HG03175 (cell line): ENCODE data around the gene ZNF513.

Source experiments
- ATAC-seq: cut with Tn5 transposase; IDR thresholded peaks from one replicate; pipeline ENCODE4 v1.9.1; 2021; ENCODE audit warnings: mild to moderate bottlenecking, moderate library complexity; ENCODE audit not compliant: unreplicated experiment

The ZNF513 gene

DNA sequence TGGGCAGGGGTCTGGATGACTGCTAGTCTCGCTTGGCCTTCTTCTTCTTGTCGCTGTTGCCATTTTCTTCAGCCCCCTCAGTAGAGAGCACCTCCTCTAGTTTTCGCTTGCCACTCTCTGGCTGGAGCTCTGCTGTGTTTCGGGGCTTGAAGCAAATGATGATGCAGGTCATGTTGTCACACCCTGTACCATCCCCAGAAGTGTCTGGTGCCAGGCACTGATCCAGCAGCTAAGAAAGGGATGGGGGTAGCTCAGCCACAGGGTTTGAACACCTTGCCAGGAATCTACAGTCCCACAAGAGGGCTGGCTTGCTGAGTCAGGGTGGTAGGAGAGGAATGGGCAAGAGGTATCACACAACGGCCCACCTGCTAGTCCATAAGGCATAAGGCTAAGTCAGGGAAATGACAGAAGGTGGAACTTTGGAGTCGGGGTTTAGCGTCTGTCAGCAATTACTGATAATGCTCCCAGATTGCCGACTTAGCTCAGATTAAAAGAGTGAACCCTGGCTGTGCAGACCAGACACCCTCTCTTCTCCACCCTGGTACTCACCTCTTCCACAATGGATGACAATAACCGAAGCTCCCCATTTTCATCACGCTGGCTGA lies 1.1 kb upstream of the ZNF513 start:
- ATAC-seq = no peak

DNA sequence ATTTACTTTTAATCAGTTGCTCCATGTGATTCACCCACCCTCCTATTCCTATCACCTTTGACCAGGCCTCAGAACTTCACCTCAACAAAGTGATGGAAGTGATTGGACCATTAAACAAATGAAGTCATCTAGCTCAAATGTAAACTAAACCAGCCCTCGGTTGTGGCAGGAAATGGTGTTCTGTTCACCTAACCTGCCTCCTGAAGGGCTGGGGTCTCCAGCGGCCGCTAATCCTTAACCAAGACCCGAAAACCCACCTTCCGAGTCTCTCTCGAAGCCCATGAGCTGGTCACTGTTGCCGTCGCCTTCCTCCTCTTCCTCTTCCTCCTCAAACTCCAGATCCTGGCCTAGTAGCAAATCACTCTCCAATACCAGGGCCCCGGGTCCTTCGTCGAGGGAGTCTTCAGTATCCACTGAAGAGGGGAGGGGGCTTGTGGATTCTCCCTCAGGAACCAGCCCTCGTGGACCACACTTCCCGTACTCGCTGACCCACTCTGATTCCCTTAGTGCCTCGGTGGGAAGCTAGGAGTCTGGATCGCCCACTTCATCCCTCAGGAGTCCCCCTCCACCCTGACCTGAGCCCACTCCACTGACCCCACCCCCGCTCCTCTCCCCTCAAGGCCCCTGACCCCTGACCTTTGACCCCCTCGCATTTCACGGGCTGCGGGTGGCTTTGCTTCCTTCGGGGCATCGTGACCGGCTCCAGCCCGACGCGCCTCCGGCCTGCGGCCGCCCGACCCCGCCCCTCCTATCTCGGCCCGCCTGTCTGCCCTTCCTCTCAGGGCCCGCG lies 503 bp downstream of the ZNF513 start:
- peak; percentile 43 for ATAC-seq

DNA sequence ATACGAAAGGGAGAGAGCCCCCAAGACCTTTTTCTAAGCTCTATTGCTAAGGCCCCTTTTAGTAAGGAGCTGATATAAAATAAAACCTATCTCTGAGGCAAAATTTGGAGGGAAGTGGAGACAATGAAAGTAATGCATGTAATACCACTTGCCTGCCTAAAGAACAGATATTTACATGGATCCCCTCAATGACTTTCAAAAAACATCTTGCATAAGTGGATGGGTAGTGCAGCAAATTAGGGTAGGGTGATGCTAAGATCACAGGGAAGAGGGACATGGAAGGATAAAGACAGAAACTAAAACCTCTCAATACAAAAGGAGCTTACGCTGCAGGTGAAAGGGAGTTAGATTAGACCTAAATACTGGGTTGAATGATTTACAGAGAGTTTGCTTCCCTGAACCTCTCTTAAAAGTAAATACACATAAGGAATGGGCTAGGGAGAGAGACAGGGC lies 1.1 kb downstream of the ZNF513 start:
- no peak for ATAC-seq

DNA sequence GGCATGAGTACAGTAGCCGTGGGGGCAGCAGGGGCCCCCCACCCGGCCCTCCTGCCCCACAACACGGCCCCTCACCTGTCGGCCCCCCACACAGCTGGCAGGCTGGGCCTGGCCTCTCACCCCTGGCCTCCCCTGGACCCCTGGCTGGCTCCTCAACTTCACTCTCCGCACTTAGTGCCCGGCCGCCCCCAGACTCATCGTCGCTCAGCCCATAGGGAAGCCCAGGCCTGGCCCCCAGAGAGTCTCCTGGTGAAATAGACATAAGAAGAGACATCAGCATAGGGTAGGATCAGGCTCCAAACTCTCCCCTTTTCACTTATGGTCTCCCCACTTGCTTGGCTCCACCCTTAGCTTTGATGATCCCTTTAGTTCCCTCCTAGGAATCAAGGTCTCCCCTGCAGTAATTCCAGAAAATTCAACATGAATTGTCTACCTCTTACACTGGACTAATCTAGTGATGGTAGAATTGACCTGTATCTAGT lies 1.7 kb downstream of the ZNF513 start:
- ATAC-seq = no peak

DNA sequence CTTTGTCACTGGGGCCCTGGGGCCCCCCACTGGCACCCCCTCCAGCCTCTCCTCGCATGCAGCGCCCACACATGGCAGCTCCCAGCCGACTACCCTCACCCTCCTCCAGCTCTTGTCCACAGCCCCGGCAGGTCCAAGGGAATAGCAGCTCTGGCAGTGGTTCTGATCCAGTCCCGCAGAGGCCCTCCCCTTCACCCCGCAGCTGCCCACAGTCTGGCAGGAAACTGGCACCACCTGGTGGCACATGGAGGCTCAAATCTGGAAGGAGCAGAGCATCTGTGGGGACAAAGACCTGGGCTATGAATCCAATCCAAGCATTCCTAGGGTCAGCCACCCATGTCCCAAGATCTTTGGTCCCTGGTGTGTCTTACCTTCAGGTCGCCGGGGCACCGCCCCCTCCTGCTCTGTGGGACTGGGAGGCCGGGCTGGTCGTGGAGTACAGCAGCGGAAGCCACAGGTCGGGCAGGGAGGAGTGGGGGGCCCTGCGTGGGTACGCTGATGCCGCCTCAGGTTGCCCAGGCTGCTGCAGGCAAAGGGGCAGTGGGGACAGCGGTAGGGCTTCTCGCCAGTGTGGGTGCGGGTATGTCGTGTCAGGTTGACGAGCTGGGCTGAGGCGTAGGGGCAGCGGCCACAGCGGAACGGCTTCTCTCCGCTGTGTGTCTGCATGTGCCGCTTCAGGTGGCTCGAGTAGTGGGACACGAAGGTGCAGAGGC lies 2.3 kb downstream of the ZNF513 start:
- ATAC-seq = no peak

DNA sequence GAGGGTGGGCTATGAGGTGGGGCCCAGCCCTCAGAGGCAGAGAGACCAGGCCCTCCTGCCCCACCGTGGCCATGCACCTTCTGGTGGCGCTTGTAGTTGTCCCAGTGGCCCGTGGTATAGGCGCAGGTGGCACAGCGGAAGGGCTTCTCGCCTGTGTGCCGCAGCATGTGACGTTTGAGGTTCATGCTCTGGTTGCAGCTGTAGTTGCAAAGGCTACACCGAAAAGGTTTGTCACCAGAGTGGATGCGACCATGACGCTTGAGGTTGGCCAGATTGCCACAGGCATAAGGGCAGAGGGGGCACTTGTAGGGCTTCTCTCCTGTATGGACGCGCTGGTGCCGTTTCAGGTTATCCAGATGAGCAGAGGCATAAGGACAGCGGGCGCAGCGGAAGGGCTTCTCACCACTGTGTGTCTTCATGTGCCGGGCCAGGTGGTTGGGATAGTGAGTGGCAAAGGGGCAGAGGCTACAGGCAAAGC lies 2.9 kb downstream of the ZNF513 start:
- no peak for ATAC-seq

DNA sequence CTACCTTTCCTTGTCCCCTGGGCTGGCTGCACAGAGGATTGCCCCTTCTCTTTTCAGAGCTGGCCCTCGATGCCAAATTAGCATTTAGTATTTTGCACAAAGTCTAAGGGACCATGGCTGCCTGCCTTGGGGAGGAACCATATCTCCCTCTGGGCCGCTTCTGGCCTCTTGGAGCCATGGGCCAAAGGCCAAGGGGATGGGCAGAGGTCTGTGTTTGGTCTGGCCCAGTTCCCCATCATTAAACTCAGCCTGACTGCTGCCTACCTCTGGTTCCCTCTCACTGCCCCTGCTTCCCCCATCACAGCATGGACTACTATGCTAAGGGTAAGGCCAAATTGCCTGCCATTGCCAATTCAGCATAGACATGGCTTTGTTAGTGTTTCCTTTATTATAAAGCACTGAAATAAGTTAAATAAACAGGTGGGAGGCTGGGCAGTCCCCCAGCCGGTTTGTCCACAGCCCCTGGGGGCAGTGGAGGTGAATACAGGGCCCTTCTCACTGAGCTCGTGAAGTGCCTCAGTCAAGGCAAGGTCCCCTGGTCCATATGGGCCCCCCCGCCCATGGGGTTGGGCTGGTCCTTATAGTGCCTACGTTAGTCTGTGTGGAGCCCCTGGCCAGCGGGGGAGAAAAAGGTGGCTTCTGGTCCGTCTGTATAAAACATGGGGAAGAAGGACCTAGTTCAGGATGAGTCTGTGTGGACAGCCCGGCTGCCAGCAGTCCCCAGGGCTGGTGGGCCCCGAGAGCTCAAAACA lies 3.5 kb downstream of the ZNF513 start:
- ATAC-seq = no peak

DNA sequence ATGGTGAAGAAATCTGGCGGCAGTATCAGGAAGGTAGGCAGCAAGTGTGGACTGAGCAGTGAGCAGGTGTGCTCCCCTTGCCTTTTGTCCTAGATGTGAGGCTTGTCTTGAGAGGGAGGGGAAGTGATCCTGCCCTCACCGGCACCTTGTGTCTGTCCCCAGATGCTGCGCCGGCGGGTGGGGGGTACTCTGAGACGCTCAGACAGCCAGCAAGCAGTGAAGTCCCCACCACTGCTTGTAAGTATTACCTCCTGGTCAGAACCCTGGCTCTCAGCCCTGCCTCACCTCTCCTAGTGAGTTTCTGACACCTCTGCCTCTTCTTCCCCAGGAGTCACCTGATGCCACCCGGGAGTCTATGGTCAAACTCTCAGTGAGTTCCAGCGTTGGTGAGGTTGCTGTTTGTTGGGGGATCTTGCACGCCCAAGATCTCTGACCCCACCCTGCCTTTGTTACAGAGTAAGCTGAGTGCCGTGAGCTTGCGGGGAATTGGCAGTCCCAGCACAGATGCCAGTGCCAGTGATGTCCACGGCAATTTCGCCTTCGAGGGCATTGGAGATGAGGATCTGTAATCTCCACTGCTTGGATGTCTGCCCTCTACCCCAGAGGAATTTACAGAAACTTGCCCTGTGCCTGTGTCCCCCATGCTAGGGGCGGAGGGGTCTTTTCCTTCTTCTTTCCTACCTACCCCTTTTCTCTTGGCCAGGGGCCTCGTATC lies 4.2 kb downstream of the ZNF513 start:
- no peak for ATAC-seq

DNA sequence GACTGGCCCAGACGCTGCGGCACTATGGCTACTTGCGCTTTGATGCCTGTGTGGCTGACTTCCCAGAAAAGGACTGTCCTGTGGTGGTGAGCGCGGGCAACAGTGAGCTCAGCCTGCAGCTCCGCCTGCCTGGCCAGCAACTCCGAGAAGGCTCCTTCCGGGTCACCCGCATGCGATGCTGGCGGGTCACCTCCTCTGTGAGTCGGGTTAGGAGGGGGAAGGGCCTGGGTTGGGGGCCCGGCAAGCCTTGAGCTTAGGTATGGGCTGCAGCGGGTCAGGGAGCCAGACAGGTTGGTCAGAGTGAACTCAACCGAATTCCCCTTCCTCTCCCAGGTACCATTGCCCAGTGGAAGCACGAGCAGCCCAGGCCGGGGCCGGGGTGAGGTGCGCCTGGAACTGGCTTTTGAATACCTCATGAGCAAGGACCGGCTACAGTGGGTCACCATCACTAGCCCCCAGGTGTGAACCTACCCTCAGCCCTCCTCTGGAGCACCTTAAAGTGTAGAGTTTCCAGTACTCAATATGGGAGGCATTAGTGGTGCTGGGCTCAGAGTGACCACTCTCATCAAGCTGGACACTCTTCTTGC lies 4.9 kb downstream of the ZNF513 start:
- no peak for ATAC-seq

DNA sequence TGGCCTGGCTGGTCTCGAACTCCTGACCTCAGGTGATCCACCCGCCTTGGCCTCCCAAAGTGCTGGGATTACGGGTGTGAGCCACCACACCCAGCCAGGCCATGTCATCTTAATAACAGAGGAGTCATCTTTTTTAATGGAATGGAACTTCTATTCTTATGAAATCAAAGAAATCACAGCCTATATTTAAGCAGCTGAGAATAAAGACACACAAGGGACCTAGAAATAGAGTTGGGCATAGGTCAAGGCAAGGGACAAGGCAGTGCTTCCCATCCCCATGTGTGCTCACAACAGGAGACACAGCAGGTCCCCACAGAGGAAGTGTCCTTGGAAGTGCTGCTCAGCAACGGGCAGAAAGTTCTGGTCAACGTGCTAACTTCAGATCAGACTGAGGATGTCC lies 7.0 kb downstream of the ZNF513 start:
- ATAC-seq = no peak

DNA sequence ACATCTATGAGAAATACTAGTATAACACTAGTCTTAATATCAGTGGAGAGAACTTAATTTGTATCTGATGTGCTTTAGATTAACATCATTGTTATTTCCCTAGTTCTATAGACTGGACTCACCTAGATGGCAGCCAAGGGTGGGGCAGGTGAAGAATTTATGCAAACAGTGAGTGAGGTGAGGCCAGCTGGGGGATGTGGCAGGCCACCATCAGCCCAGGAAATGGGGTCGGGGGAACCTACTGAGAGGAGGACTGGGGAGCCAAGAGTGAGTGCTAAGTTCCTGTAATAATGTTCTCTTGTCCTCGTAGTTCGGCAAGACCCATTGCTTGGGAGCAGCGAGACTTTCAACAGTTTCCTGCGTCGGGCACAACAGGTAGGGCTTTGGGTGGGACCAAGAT lies 7.6 kb downstream of the ZNF513 start:
- no peak for ATAC-seq

DNA sequence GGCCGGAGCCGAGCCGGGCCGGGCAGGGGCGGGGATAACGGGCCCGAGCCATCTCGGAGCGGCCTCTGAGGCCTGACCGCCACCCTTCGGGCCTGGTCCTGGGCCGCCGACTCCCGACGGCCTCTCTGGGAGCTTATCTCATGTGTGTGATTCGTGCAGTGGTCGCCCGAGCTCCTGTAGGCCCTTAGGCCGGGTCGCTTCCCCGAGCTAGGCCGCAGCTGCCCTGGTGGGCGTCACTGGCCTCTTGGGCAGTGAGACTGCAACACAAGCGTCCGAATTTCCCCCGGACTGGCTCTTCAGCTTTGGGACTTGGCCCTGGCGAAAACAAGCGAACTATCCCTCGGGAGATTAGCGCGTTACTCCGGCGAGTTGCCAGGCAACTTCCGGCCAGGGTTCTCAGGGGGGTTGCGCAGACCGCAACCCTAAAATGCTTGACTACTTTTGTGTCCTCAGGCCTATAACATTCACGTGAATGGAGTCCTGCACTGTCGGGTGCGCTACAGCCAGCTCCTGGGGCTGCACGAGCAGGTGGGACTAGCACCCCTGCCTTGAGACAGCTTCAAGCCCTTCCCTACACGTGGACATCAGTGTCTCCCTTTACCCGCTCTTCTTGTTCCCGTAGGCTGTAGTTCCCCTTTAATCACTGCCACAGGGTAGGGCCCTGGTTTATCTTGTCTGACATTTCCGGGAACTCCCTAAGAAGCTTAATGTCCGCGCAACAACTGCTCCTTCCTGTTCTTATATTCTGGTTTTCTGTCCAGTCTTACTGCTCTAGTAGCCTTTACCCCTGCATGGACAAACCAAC lies 9.5 kb downstream of the ZNF513 start:
- peak; percentile 35 for ATAC-seq

DNA sequence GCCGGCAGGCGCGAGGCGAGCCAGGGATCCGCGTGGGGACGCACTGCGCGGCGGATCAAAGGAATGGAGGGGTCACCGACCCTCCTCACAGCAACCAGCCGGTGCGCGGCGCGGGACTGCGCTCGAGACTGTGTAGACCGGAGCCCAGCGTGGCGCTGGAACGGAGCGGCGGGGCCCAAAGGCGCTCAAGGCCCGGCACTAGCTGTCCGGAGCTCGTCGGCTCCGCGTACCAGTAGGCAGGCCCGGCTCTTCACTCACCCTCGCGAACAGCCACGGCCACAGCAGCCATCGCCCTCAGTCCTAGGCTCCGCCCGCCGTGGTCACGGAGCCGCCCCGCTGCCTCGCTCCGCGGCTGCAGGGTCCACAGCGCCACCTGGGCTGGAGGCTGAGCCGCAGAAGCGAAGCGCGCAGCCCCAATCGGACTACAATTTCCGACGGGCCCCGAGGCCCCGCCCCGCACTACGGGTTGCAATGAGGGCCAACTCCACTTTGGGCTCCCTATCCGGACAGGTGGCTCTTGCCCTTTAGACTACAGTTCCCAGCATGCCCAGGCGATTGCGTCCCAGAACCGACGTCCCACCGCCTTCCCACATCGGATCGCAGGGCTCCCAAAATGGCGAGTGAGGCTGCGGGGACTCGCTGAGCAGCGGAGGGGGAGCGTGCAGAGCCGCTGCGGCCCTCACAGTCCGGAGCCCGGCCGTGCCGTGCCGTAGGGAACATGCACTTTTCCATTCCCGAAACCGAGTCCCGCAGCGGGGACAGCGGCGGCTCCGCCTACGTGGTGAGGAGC lies 10.3 kb downstream of the ZNF513 start, which contains the start of the genes EIF2B4 and SNX17:
EIF2B4 (minus strand) TSS at position 313 of the 790 bp plus-strand sequence; CDS start at position 289, 24 bp downstream.
SNX17 (plus strand) TSS at position 591 of the 790 bp plus-strand sequence; CDS start at position 719, 128 bp downstream.
- peak; percentile 86 for ATAC-seq

DNA sequence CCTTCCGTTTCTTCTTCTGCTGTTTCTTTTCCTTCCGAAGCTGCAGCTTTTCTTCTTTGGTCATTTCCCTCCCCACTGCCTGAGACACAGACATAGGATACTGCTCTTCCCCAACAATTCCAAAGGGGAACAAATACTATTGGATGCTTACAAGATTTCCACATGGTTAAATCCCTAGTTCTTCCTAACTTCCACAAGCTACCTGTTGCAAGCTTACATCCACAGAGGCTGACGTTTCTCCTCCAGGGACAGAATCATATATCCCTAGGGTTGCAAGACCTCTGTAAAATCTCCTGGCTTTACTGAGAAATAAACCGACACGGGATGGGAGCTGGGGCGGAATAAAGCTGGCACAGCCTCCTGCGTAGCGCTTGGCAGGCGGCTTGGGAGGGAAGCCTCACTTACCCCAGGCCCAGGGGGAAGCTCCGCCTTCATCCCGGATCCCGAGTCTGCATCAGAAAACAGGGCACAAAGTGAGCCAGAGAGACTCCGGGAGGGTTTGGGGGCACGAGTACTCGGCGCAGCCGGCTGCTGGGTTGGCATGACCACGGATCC lies 11.0 kb downstream of the ZNF513 start:
- no peak for ATAC-seq

DNA sequence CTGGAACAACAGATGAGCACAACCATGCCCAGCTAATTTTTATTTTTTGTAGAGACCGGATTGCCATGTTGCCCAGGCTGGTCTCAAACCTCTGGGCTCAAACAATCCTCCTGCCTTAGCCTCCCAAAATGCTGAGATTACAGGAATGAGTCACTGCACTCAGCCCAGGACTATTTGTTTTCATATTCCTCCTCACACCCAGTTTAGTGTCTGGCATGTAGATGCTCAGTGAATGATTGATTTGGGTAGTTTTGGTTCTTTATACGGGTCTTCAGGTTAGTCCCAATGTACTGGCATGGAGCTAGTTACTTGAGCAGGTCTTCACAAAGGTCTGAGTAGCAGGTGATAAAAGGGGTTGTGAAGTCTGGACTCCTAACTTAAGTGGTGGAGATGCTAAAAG lies 16.6 kb downstream of the ZNF513 start:
- ATAC-seq = no peak

DNA sequence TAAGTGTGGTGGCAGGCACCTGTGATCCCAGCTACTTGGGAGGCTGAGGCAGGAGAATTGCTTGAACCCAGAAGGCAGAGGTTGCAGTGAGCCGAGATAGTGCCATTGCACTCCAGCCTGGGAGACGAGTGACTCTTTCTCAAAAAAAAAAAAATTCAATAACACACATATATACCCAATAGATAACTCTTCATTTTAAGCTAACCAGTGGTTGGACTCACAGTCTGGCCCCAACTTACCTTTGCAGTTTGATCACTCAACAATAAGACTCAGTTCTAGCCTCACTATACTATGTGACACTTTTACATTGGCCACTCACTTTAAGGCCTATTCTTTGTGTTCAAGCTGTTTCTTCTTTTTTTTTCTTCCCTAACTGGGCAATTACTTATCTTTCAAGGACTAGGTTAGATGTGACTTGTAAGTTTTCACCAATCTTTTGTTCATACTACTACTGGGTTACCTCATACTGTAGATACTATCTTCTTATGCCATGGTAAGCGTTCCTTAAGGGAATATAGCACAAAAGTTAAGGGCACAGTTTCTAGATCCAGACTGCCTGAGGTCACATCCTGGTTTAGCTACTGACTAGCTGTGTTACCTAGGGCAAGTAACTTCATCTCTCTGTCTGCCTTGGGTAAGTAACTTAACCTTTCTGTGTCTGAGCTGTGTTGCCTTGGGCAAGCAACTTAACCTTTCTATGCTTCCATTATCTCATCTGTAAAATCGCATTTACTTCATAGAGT lies 17.7 kb downstream of the ZNF513 start:
- no peak for ATAC-seq
